OCI-LY1 (cell line): ENCODE measurements around the gene CTBP2.

Source experiments
- H2AFZ ChIP-seq: fragments of 200-600 bp; sonication (generic), shearing (Covaris generic); 2 replicates; pipeline ENCODE4 v1.6.0; 2014; ENCODE audit warnings: antibody characterized with exemption, mild to moderate bottlenecking, low read length
- H3F3A ChIP-seq: fragments of 200-600 bp; sonication (generic), shearing (Covaris generic); 2 replicates; pipeline ENCODE4 v1.6.0; 2014; ENCODE audit warnings: mild to moderate bottlenecking, antibody characterized with exemption, low read length, moderate library complexity; ENCODE audit not compliant: insufficient read depth
- H3K27ac ChIP-seq: fragments of 200-600 bp; sonication (generic); 2 replicates; pipeline ENCODE4 v1.5.1; 2014; ENCODE audit warnings: low read length, mixed run types, mild to moderate bottlenecking, low read depth; ENCODE audit not compliant: poor library complexity, severe bottlenecking
- H3K27me3 ChIP-seq: fragments of 200-600 bp; sonication (generic); 2 replicates; pipeline ENCODE4 v1.6.0; 2014; ENCODE audit warnings: antibody characterized with exemption, mild to moderate bottlenecking, low read length, moderate library complexity; ENCODE audit not compliant: insufficient read depth
- H3K36me3 ChIP-seq: fragments of 200-600 bp; sonication (generic); 2 replicates; pipeline ENCODE4 v1.6.1; 2014; ENCODE audit warnings: mild to moderate bottlenecking, antibody characterized with exemption, low read length, moderate library complexity, mixed read lengths; ENCODE audit not compliant: insufficient read depth
- H3K4me1 ChIP-seq: fragments of 200-600 bp; sonication (generic); 2 replicates; pipeline ENCODE4 v1.5.1; 2014; ENCODE audit warnings: mild to moderate bottlenecking, low read length, moderate library complexity; ENCODE audit not compliant: insufficient read depth, severe bottlenecking
- H3K4me2 ChIP-seq: fragments of 200-600 bp; sonication (generic), shearing (Covaris generic); 2 replicates; pipeline ENCODE4 v1.6.1; 2014; ENCODE audit warnings: low read length
- H3K4me3 ChIP-seq: fragments of 200-600 bp; sonication (generic); 2 replicates; pipeline ENCODE4 v1.5.1; 2014; ENCODE audit warnings: low read length, low read depth, mild to moderate bottlenecking, mixed read lengths; ENCODE audit not compliant: poor library complexity, severe bottlenecking
- H3K79me2 ChIP-seq: fragments of 200-600 bp; shearing (Covaris generic); 2 replicates; pipeline ENCODE4 v1.6.1; 2016; ENCODE audit warnings: mixed run types, low read length, mixed read lengths; ENCODE audit not compliant: insufficient read depth
- H3K9ac ChIP-seq: fragments of 200-600 bp; sonication (generic), shearing (Covaris generic); 2 replicates; pipeline ENCODE4 v1.6.1; 2014; ENCODE audit warnings: mild to moderate bottlenecking, low read length, mixed read lengths
- H3K9me2 ChIP-seq: fragments of 200-600 bp; sonication (generic), shearing (Covaris generic); 2 replicates; pipeline ENCODE4 v1.6.1; 2014; ENCODE audit warnings: low read depth, mild to moderate bottlenecking, low read length, mixed read lengths
- H3K9me3 ChIP-seq: fragments of 200-600 bp; shearing (Covaris generic); 2 replicates; pipeline ENCODE4 v1.6.1; 2014; ENCODE audit warnings: low read length, mixed read lengths
- H4K20me1 ChIP-seq: fragments of 200-600 bp; sonication (generic), shearing (Covaris generic); 2 replicates; pipeline ENCODE4 v1.6.0; 2016; ENCODE audit warnings: mild to moderate bottlenecking, low read length; ENCODE audit not compliant: insufficient read depth
- CTCF ChIP-seq: fragments of 200-600 bp; sonication (generic), shearing (Covaris generic); IDR thresholded peaks from 2 replicates; pipeline ENCODE4 v1.5.1; 2017; ENCODE audit warnings: mild to moderate bottlenecking, antibody characterized with exemption, low read length, moderate library complexity, mixed read lengths
- EZH2 ChIP-seq: fragments of 200-600 bp; sonication (generic), shearing (Covaris generic); IDR thresholded peaks from 2 replicates; pipeline ENCODE4 v1.8.0; 2017; ENCODE audit warnings: borderline replicate concordance, mixed run types, mild to moderate bottlenecking, antibody characterized with exemption, low read length, moderate library complexity, mixed read lengths

Gene CTBP2

GRCh38 chr10:125203186-125203800, 42.9 kb upstream of the CTBP2 start:
- Histone ChIP-seq H3K4me3 (no peak overlapping the region), H3K9me3 (no peaks in the 10 kb centered on the region), H4K20me1 (no peaks in the 10 kb centered on the region), H3K27ac (no peak overlapping the region), H2AFZ (no peak overlapping the region), H3K4me1 (no peaks in the 10 kb centered on the region), H3K4me2 (no peak overlapping the region), H3K36me3 (no peaks in the 10 kb centered on the region), H3K79me2 (no peaks in the 10 kb centered on the region), H3F3A (no peaks in the 10 kb centered on the region), H3K9ac (no peak overlapping the region), H3K9me2 (no peaks in the 10 kb centered on the region), H3K27me3 (no peaks in the 10 kb centered on the region)
- TF ChIP-seq CTCF (no peak), EZH2 (no peak)

- Histone ChIP-seq H3K4me2 (no peak overlapping the region), H3K4me3 (no peak overlapping the region), H3K27me3 (no peaks in the 10 kb centered on the region), H3K79me2 (no peaks in the 10 kb centered on the region), H3K9me3 (no peaks in the 10 kb centered on the region), H4K20me1 (no peaks in the 10 kb centered on the region), H3F3A (no peaks in the 10 kb centered on the region), H3K9ac (no peak overlapping the region), H3K4me1 (no peaks in the 10 kb centered on the region), H3K36me3 (no peaks in the 10 kb centered on the region), H3K27ac (no peak overlapping the region), H2AFZ (no peak overlapping the region), H3K9me2 (no peaks in the 10 kb centered on the region)
- no peak for TF ChIP-seq EZH2
- TF ChIP-seq CTCF = no peak
Observed at GRCh38 chr10:125201791-125202622, 41.6 kb upstream of the CTBP2 start.

GRCh38 chr10:125201108-125201524, 40.8 kb upstream of the CTBP2 start:
- no peak for TF ChIP-seq EZH2
- no peak for TF ChIP-seq CTCF
- Histone ChIP-seq H3K4me2 (no peak overlapping the region), H3K36me3 (no peaks in the 10 kb centered on the region), H3K4me3 (no peak overlapping the region), H3K9me2 (no peaks in the 10 kb centered on the region), H3F3A (no peaks in the 10 kb centered on the region), H3K9me3 (no peaks in the 10 kb centered on the region), H3K9ac (no peak overlapping the region), H3K4me1 (no peaks in the 10 kb centered on the region), H3K27ac (no peak overlapping the region), H3K27me3 (no peaks in the 10 kb centered on the region), H2AFZ (no peak overlapping the region), H4K20me1 (no peaks in the 10 kb centered on the region), H3K79me2 (no peaks in the 10 kb centered on the region)
